ENCODE results near the gene IL17REL.
A peak's percentile ranks its signal among the peaks of the same experiment; 100 is the strongest.
"Not testable (repeated sequence)": the region's sequence is repeated elsewhere in the genome, so short reads cannot be mapped to it uniquely, and the experiment has no call there.

IL17REL gene

DNA sequence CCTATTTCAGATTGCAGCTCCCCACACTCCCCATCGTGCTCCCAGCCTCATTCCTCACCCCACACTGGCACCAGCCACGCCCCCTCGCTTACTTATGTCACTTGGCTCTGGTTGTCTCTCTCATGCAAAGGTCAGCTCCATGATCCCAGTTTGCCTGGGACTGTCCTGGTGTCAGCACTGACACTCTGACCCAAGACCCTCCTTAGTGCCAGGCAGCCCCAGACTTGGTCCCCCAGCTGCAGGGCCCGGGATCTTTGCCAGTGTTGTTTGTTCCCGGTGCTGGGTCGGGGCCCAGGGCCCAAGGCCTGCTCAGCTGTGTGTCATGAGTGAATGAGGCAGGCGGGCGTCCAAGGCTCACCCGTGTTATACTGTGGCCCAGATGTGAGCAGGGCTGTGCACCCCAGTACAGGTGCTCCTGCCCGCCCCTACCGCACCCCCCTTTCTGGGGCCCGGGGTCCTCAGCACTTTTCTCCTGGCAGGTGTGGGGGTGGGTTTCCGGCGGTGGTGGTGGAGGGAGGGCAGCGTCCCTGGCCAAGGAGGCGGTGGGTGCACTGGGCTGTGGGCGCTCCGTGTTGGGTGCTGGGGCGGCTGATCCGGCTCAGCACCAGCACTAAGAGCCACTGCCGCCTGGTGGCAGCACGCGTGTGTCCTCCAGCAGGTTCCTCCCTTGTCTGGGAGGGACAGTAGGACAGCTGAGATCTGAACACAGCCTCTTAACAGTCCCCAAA, 19.5 kb downstream of the IL17REL start:
- DNase-seq (ENCODE audit: low read depth in 2 of 2, low spot score in 1 of 2): peak in 1 of 2 donors; percentile 47

DNA sequence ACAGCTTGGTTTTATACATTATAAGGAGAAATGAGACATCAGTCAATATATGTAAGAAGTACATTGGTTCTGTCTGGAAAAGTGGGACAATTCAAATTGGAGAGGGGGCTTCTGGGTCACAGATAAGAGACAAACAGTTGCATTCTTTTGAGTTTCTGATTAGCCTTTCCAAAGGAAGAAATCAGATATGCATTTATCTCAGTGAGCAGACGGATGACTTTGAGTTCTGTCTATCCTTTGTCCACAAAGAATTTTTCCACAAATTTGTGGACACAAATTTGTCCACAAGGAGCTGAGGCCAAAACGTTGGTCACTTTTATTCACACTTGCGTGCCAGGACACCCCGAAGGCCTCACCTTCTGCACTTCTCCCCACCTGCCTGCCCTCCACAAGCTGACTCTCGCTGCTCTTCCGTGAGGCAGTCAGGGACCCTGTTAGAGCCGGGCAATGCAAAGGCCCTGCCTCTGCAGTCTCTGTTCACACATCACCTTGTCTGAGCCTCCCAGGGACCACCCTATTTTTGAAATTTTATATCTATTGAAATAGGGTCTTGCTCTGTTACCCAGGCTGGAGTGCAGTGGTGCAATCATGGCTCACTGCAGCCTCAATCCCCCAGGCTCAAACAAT, 20.5 kb downstream of the IL17REL start:
- DNase-seq (ENCODE audit: low read depth in 2 of 2, low spot score in 1 of 2): no peak

DNA sequence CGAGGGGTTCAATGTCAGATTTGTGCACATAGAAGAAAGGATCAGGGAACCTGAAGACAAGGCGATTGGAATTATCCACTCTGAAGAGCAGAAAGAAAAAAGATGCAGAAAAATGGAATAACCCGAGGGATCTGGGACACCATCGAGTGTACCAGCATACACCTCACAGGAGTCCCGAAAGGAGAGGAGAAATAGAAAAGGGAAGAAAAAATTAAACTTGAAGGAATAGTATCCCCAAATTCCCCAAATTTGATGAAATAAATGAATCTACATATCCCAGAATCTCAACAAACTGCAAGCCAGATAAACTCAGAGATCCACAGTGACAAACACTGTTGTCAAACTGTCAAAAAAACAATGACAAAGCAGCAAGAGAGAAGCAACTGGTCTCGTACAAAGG, 21.4 kb downstream of the IL17REL start:
- no peak for DNase-seq (ENCODE audit: low read depth in 2 of 2, low spot score in 1 of 2)

DNA sequence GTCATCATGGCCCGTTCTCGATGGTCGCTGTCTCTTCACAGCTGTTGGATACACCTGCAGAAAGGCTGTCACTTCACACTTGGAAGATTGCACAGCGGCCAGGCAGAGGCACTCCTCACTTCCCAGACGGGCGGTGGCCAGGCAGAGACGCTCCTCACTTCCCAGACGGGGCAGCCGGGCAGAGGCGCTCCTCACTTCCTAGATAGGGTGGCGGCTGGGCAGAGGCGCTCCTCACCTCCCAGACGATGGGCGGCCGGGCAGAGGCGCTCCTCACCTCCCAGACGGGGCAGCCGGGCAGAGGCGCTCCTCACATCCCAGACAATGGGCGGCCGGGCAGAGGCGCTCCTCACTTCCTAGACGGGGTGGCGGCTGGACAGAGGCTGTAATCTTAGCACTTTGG, 22.7 kb downstream of the IL17REL start:
- not testable (repeated sequence) for DNase-seq (ENCODE audit: low read depth in 2 of 2, low spot score in 1 of 2)

DNA sequence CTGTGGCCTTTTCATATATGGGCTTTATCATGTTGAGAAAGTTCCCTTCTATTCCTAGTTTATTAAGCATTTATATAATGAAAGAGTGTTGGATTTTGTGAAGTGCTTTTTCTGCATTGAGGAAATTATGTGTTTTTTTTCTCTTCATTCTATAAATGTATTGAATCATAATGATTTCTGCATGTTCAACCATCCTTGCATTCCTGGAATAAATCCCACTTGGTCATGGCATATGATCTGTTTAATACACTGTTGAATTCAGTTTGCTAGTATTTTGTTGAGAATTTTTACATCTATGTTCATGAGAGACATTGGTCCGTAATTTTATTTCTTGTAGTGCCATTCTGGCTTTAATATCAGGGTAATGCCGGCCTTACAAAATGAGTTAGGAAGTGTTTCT, 26.2 kb downstream of the IL17REL start:
- DNase-seq (ENCODE audit: low read depth in 2 of 2, low spot score in 1 of 2): no peak

DNA sequence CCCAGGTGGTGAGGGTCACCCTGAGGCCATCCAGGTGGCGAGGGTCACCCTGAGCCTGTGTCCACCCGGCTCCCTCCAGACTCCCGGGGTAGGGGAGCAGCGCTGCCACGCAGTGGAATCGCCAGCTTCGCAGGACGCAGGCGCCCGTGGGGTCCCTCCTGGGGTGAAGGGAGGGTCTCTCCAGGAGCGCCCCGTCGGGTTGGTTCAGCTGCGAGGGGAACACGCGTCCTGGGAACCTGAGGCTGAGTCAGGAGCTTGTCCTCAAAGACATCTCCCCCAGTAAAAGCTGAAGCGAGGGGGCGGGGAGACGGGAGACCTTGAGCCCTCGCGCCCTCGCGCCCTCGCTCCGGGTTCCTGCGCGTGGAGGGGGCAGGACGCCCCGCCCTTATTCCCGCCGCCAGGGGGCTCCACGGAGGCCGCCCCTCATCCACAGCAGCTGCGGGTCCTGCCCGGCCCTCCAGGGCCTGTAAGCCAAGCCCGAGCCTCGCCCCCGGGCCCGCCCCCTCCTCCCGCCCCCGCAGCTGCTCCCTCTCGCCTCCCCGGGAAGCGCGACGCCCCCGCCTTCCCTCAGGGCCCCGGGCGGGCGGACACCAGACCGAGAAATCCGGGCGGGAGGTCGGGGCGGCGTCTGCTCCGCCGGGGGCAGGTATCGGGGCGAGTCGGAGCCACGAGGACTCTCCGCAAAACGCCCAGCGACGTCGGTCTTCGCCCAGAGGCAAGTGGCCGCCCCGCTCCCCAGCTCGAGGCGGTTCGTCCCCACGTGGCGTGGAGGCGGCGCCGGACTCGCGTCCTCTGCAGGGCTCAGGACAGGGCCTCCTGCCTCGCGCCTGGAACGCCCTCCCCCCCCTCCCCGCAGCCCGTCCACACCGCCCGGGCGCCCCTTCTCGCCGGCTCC, 29.2 kb downstream of the IL17REL start:
- no peak for DNase-seq (ENCODE audit: low read depth in 2 of 2, low spot score in 1 of 2)

DNA sequence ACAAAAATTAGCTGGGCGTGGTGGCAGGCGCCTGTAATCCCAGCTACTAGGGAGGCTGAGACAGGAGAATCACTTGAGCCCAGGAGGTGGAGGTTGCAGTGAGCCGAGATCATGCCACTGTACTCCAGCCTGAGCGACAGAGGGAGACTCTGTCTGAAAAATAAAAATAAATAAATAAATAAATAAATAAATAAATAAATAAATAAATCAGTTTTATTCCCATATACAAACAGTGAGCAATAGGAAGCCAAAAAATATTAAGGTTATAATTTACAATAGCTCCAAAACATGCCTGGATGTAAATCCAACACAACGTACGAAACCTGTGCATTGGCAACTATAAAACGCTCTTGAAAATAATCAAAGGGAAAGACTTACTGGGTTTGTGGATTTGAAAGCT, 30.8 kb downstream of the IL17REL start:
- DNase-seq (ENCODE audit: low read depth in 2 of 2, low spot score in 1 of 2): not testable (repeated sequence)

DNA sequence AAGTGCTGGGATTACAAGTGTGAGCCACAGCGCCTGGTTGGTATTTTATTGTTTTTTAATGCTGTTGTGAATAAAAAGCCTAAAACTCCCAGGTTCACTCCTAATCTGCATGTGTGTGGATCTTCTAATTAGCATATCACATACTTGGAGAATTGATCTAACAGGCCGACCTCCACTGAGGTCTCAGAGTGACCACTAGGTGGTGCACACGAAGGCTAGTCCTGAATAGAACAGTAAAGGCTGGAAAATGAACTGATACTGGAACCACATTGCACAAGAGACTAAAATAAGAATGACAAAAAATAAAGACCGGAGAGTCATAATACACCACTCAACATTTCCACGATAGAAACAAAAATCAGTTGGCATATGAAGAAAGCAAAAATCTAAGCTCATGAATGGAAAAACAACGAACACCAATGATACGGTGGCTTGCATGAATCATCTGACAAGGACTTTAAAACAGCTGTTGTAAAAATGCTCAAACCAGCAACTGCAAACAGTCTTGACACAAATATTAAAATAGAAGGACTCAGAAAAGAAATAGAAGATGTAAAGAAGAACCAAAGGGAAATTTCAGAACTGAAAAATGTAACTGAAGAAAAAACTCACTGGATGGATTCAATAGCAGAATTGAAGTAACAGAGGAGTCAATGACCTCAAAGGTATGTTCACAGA, 32.8 kb downstream of the IL17REL start:
- DNase-seq (ENCODE audit: low read depth in 2 of 2, low spot score in 1 of 2): no peak

DNA sequence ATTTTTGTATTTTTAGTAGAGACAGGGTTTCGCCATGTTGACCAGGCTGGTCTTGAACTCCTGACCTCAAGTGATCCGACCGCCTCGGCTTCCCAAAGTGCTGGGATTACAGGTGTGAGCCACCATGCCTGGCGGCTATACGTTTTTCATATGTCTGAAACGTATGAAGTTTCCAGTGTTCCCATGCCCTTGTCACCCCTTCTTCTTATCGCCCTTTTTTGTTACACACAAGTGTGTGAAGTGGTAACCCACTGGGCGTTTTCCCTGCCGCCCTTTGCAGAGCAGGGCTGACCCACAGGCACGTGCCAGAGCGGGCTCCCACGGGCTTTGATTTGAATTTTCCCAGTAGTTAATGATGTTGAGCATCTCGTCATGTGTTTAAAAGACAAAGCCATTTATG, 35.0 kb downstream of the IL17REL start:
- no peak for DNase-seq (ENCODE audit: low read depth in 2 of 2, low spot score in 1 of 2)

DNA sequence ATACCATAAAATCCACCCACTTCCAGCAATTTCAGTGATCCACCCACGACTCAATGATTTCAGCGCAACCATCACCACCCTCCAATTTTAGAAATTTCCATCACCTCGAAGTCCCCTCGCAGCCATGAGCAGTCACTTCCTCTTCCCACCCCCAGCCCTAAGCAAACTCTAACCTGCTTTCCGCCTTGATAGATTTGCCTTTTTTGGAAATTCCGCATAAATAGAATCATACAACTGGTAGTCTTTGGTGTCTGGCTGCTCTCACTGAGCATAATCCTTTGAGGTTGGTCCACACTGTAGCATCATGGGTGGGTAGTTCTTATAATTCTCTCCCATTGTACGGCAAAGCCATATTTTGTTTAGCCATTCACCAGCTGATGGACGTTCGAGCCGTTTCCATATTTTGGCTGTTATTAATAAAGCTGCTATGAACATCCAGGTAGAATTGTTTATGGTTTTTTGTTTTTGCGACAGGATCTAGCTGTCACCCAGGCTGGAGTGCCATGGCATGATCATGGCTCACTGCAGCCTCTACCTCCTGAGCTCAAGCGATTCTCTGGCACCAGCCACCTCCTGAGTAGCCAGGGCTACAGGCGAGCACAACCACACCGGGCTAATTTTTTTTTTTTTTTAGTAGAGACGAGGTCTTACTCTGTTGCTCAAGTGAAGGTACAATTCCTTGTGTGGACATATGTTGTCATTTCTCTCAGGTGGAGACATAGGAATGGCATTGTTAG, 36.0 kb downstream of the IL17REL start:
- DNase-seq (ENCODE audit: low read depth in 2 of 2, low spot score in 1 of 2): no peak

DNA sequence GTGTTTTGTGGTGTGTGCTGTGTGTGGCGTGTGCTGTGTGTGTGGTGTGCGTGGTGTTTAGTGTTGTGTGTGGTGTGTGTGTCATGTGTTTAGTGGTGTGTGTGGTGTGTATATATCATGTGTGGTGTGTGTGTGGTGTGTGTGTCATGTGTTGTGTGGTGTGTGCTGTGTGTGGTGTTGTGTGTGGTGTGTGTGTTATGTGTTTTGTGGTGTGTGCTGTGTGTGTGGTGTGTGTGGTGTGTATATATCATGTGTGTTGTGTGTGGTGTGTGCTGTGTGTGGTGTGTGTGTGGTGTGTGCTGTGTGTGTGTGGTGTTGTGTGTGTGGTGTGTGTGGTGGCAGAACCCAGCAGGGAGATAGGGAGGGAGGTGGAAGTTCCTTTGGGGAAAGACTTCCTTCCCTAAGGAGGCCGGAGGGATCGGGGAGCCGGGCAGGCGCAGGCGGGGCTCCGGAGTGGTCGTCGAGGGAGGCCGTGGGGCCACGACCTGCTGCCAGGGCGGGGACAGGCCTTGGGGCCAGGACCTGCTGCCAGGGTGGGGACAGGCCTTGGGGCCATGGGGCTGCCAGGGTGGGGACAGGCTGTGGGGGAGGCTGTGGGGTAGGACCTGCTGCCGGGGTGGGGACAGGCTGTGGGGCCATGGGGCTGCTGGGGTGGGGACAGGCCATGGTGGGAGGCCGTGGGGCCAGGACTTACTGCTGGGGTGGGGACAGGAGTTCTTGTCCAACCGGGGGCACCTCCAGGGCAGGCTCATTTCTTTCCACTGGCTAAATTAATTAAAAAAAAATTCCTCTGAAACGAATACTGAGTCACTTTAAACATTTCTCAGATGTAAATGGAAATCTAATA, 36.8 kb downstream of the IL17REL start:
- DNase-seq (ENCODE audit: low read depth in 2 of 2, low spot score in 1 of 2): no peak

DNA sequence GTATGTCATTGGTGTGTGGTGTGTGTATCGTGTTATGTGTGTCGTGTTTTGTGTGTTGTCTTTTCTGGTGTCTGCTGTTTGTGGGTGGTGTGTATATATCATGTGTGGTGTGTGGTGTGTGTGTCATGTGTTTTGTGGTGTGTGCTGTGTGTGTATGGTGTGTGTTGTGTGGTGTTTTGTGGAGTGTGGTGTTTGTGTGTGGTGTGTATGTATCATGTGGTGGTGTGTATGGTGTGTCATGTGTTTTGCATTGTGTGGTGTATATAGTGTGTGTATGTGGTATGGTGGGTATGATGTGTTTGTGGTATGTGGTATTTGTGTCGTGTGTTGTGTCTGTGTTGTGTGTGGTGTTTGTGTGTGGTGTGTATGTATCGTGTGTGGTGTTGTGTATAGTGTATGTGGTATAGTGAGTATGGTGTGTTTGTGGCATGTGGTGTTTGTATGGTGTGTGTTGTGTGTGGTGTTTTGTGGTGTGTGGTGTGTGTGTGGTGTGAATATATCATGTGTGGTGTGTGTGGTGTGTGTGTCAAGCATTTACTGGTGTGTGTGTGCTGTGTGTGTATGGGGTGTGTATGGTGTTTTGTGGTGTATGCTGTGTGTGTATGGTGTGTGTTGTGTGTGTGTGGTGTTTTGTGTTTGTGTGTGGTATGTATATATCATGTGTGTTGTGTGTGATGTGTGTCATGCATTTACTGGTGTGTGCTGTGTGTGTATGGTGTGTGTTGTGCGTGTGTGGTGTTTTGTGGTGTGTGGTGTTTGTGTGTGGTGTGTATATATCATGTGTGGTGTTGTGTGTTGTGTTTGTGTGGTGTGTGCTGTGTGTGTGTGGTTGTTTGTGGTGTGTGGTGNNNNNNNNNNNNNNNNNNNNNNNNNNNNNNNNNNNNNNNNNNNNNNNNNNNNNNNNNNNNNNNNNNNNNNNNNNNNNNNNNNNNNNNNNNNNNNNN, 39.3 kb downstream of the IL17REL start:
- DNase-seq (ENCODE audit: low read depth in 2 of 2, low spot score in 1 of 2): no peak

DNA sequence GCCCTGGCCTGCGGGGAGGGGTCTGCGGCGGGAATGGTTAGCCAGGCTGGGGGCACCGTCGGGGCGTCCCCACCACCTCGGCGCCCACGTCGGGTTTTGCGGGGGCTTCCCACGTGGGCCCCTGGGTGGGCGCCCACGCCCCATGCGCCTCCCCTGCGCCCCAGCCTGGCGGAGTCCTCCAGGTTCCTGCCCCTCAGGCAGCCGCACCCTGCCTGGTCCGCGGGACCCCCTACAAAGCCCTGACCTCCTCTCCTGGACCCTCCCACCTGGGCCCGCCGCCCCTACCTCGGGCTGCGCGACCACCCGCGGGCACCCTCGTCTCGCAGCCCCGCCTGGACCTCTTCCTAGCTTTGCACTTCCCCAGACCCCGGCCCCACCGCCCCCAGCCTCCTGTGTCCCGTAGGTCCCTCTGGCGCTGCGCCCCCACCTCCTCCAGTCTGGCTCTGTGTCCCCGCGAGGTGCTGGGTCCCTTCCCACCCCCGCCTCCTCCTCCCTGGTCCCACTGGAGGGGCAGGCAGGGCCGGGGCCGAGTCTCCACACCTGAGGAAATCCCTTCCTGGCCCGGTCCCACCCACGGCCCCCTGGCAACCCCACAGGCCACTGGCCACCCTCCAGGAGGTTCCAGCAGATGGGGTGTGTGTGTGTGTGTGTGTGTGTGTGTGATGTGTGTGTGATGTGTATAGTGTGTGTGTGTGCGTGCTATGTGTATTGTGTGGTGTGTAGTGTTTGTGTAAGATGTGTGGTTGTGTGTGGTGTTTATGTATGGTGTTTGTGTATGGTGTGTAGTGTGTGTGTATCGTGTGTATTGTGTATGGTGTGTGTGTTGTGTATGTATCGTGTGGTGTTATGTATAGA, 40.2 kb downstream of the IL17REL start:
- DNase-seq (ENCODE audit: low read depth in 2 of 2, low spot score in 1 of 2): no peak

DNA sequence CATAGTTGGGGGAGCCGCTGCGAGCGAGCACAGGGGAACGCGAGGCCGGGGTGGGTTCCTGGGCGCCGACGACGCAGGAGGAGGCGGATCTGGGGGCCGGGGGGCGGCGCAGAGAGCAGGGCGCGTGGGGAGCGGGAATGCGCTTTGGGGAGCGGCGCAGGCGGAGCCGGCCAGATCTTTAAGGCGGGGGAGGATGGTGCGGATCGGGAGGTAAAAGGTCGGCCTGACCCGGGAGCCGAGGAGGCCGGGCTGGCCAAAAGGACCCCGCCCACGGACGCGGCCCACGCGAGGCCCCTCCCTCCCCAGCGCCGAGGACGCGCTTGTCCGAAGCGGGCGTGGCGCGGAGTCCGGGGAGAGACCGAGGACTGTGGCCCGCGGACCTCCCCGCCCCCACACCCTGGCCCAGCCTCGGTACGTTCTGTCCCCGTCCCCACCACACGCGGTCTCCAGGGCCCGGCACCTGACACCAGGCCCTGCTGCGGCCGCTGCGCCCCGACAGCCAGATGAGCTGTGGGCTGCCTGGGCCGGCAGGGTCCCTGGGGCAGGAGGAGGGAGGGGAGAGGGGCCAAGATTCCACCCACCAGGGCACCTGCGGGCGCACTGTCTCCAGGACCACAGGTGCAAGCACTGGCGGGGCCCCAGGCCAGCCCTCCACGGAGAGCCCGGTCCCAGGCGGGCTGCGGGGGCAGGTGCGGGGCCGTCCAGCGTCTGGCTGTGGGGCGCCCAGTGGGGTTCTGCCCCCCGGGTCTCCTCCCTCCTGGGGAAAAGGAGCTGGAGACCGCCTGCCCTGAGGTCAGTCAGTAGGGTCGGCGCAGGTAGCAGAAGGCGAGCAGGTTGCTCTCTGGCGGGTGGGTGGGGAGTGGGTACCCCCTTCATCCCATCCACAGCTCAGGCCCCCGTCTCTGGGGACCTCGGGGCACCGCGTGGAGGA, 41.1 kb downstream of the IL17REL start:
- DNase-seq (ENCODE audit: low read depth in 2 of 2, low spot score in 1 of 2): no peak

DNA sequence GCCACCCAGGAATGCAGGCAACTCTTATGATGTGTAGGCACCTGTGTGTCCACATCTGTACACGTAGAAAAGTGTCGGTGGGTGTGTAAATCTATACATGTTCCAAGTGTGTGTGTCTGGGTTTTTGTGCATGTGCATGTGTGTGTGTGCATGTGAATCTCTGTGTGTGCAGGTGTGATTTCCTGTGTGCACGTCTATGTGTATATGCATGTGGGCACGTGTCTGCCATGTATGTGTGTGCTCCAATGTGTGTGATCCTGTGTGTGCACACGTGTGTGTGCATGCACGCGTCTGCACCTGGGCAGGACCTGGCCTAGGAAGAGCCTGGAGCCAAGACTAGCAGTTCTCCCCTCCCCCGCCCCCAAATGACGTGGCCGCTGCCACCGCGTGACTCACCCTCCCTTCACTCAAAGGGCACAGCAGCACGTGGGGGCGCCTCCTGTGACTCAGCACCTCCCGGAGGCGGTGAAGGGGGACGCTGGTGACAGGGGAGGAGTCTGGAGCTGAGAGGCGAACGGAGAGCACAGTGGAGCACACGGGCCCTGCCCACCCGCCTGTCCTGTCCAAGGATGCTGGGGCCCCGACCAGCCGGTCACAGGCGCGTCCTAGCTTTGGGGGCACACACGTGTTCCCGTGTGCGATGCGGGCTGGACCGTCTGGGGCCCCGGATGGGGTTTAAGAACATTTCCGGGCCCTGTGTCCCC, 41.9 kb downstream of the IL17REL start:
- DNase-seq (ENCODE audit: low read depth in 2 of 2, low spot score in 1 of 2): peak; percentile 87 to 92
